HEK293 (cell line): Measurements from ENCODE around the gene GBA2.

Source experiments
- BCL11A ChIP-seq: fragments of 450-650 bp; formaldehyde crosslinking; IDR thresholded peaks from 2 replicates; pipeline ENCODE4 v1.5.1; 2016; ENCODE audit warnings: low read depth, missing biosample characterization, missing genetic modification characterization
- HOXD13 ChIP-seq: sonication (generic); formaldehyde crosslinking; IDR thresholded peaks from 2 replicates; pipeline ENCODE4 v1.8.0; 2022; ENCODE audit warnings: missing genetic modification reagents, borderline replicate concordance
- MYNN ChIP-seq: fragments of 450-650 bp; formaldehyde crosslinking; IDR thresholded peaks from 2 replicates; pipeline ENCODE4 v1.5.1; 2016; ENCODE audit warnings: missing biosample characterization, missing genetic modification characterization, borderline replicate concordance
- YY1 ChIP-seq: fragments of 450-650 bp; formaldehyde crosslinking; IDR thresholded peaks from 2 replicates; pipeline ENCODE4 v1.5.1; 2018; ENCODE audit warnings: missing biosample characterization, missing genetic modification characterization
- ZBTB7A ChIP-seq: fragments of 450-650 bp; formaldehyde crosslinking; IDR thresholded peaks from 2 replicates; pipeline ENCODE4 v1.5.1; 2016; ENCODE audit warnings: low read depth, missing biosample characterization, missing genetic modification characterization
- ZNF16 ChIP-seq: fragments of 450-650 bp; formaldehyde crosslinking; IDR thresholded peaks from 2 replicates; pipeline ENCODE4 v1.5.1; 2016; ENCODE audit warnings: low read depth, missing biosample characterization, missing genetic modification characterization
- ZNF274 ChIP-seq, 2 experiments: fragments of 200-500 bp in 1 of 2; fragments of 450-650 bp in 1 of 2; sonication (Bioruptor generic) in 1 of 2; formaldehyde crosslinking in 1 of 2; IDR thresholded peaks; 2 replicates each; pipeline versions ENCODE4 v1.5.1 to v1.6.1; 2014 to 2016; ENCODE audit warnings: borderline replicate concordance in 1 of 2, inconsistent platforms in 1 of 2, low read length in 1 of 2, missing biosample characterization in 1 of 2, missing genetic modification characterization in 1 of 2
- ZNF544 ChIP-seq: fragments of 450-650 bp; formaldehyde crosslinking; IDR thresholded peaks from 2 replicates; pipeline ENCODE4 v1.5.0; 2017; ENCODE audit warnings: missing biosample characterization, missing genetic modification characterization
- ZNF660 ChIP-seq: fragments of 450-650 bp; IDR thresholded peaks from 2 replicates; pipeline ENCODE4 v1.5.1; 2018; ENCODE audit warnings: missing biosample characterization, mild to moderate bottlenecking, missing genetic modification characterization
- ZNF776 ChIP-seq: fragments of 450-650 bp; formaldehyde crosslinking; IDR thresholded peaks from 2 replicates; pipeline ENCODE4 v1.5.0; 2017; ENCODE audit warnings: missing biosample characterization, missing genetic modification characterization, borderline replicate concordance
- TF ChIP-seq, protein P1 (sequence below): fragments of 450-650 bp; formaldehyde crosslinking; IDR thresholded peaks from 2 replicates; pipeline ENCODE4 v1.5.1; 2016; ENCODE audit warnings: missing biosample characterization, missing genetic modification characterization

GRCh38 chr9:35731415-35732184 lies 17.4 kb downstream of the GBA2 start:
- TF ChIP-seq ZNF544 (tag by site-specific recombination) (no peak), BCL11A (tag by site-specific recombination) (0 out of 2 replicates have a peak, but pooled peaks have one; percentile 21), HOXD13 (CRISPR knock-in tag) (no peak), YY1 (no peak), ZNF660 (tag by site-specific recombination) (no peak), ZBTB7A (tag by site-specific recombination) (0 out of 2 replicates have a peak, but pooled peaks have one; percentile 27), ZNF274 (IDR thresholded peaks at IDR 0.05; ENCODE audit: low read length) (no peak), ZNF274 (tag by site-specific recombination; IDR thresholded peaks at IDR 0.05; ENCODE audit: borderline replicate concordance) (no peak), ZNF776 (no peak), MYNN (tag by site-specific recombination) (no peak), ZNF16 (no peak)
- TF ChIP-seq, protein P1, sequence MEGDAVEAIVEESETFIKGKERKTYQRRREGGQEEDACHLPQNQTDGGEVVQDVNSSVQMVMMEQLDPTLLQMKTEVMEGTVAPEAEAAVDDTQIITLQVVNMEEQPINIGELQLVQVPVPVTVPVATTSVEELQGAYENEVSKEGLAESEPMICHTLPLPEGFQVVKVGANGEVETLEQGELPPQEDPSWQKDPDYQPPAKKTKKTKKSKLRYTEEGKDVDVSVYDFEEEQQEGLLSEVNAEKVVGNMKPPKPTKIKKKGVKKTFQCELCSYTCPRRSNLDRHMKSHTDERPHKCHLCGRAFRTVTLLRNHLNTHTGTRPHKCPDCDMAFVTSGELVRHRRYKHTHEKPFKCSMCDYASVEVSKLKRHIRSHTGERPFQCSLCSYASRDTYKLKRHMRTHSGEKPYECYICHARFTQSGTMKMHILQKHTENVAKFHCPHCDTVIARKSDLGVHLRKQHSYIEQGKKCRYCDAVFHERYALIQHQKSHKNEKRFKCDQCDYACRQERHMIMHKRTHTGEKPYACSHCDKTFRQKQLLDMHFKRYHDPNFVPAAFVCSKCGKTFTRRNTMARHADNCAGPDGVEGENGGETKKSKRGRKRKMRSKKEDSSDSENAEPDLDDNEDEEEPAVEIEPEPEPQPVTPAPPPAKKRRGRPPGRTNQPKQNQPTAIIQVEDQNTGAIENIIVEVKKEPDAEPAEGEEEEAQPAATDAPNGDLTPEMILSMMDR (tag by site-specific recombination) = no peak
